Activated CD4-positive, alpha-beta T cell treated with anti-CD3 and anti-CD28 coated beads, Interleukin-2, Interleukin-6, amounts not matched to agents 100 ng/mL and 50 ng/mL, durations not matched to agents 16 hours and 8 hours (primary cell): ENCODE measurements around the gene STAC3.

Source experiments
- DNase-seq: peaks from one replicate; pipeline ENCODE4 v3.0.0-alpha.2; 2020

The STAC3 gene

GRCh38 chr12:57222286-57223190 is 28.4 kb downstream of the STAC3 start:
- DNase-seq: no peak

GRCh38 chr12:57221169-57221917 is 29.6 kb downstream of the STAC3 start:
- no peak for DNase-seq

DNA sequence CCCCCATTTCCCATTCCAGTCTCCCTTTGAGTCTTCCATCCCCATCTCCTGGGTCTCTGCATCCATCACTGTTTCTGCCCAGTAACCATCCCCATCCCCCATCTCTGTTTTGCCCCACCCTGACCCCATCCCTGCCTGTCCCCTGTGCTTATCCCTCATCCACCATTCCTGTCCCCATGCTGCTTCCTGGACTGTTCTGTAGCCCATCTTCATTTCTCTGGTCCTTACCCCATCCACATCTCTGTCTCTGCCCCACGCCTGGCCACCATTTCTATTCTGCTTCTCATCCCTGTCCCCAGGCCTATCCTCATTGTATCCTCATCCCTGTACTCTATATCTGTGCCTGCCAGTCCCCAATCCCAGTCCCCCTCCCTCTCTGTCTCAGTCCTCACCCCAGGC is 30.2 kb downstream of the STAC3 start:
- no peak for DNase-seq

DNA sequence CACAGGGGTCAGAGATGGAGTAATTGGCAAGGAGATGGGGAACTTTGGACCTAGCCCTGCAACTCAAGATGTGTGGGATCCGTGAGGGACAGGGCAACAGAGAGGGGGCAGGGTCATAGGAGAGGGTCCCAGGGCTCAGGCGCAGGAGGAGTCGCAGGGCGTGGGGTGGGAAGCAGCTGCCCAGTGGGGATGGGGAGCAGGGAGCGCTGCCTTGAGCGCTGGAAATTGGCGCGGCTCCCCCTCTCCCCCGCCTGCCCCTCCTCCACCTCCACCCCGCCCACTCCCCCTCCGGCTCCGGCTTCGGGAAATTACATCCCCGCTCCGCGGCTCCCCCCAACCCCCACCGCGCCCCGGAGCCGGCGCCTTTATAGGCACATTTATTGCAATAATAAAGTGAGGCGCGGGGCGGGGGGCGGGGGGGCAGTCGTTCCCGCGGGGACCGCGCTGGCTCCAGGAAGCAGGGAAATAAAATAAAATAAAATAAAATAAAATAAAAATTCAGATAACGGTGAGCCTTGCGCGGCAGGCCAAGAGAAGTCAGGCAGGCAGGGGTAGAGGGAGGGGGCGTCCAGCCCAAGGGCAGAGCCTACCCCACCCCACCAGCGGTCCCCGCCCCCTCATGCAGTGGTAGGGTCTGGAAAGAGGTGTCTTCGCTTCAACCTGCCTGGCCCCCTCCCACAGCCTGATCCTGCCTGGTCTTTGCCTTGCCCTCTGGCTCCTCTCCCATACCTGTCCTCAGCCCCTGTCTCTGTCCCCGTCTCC is 30.8 kb downstream of the STAC3 start:
- no peak for DNase-seq

DNA sequence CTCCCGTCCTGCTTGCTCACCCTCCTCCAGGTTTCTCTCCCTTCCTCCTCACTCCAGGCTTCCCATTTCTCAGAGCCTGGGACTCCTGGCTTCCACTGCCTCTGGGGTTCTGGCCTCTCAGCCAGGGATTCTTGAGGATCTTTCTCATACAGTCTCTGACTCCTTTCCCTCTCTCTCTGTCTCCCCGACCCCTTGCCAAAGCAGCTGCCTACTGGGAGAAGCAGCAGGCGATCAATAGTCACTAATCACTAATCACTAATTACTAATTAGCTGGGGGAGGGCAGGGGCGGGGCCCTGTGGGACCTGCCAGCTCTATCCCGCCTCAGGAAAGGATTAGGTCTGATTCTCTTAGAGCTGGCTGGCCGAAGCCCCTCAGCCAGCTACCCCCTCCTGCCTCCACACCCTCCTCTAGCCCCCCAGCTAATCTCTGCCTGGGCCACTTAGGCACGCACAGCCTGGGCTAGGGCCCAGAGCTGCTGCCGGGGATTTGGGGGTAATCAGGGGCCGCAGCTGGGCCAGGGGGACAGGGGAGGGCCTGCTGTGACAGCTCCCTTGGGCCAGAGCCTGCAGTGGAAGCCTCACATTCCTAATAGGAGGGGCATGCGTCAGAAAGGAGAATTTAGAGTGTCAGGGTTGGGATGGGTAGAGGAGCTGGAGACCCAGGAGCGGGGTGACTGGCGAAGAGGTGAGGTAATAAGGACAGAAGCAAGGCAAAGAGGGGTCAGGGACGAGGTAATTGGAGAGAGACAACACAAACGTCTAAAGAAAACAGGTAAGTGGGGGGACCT is 31.6 kb downstream of the STAC3 start:
- no peak for DNase-seq

DNA sequence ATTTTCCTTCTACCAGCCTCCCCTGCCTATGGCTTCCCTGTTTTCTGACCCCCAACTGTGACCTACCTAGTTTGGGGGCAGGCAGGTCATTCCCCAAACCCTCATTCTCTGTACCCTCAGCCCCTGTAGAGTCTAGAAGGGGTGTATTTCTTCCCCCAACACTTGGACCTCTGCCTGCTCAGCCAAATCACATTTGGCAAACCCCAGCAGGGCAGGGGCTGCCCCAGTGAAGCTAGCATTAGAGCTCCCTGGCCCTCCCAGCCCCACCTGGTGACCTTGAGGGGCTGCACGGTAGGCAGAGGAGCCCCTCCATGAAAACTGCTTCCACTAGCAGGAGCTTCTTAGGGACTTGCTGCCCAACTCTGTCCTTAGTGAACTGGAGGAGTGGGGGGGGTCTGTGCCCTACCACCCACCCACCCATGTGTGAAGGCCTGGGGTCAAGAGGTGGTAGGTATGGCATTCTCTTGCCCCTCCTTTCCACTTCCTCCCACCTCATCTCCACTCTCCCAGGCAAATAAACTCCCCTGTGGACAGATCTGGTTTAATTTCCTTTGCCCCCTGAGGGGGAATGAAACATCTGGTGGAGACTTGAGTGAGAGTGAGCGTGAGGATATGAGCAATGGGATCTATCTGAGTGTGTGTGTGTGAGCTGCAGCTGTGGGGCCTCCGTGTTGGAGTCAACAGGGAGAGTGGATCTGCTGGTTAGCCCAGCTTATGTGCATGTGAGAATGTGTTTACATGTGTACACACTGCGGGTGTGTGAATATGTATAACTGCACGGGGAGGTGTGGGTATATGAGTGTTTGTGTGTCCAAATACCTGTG is 32.7 kb downstream of the STAC3 start:
- DNase-seq: no peak

DNA sequence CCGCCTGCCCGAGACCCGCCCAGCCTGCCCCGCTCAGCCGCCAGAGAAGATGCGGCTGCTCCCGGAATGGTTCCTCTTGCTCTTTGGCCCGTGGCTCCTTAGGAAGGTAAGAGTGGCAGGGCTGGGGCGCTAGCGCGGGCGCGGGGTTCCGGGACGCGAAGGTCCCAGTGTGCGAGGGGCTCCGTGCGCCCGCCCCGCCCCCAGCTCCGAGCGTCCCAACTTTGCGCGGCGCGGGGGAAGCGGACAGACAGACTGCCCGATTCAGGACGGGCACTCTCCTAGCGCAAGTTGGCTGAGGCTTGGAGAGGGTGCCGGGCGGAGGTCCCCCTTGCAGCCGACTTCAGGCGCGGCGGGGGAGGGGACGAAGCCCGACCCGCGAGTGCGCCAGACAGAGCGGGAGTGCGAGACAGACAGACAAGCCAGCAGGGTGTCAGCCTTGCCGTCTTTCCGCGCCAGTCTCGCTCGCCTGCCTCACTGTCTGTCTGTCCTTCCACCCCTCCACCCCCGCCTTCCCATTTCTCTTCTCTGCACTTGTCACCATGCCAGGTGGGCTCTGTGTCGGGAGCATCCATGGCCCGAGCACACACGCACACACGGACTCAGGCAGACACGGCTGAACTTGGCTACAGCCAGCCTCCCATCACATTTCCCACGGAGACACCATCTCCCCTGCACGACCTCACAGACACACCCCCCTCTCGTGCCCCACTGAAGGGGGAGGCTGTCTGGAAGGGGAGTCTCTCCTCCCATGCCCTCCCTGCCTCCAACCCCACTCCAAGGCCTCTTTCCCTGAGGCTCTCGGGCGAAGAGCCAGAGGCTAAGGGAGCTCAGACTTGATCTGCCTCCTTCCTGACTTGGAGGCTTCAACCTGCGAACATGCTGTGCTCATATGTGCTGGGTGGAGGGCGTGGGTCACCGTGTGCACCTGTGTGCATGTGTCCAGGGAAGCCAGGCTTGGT is 33.8 kb downstream of the STAC3 start:
- no peak for DNase-seq

GRCh38 chr12:57216014-57216911 is 34.7 kb downstream of the STAC3 start, which contains the start of gene NXPH4:
NXPH4 (plus strand) TSS chr12:57216794; CDS start chr12:57216970, 176 bp downstream.
- peak; percentile 53 for DNase-seq

DNA sequence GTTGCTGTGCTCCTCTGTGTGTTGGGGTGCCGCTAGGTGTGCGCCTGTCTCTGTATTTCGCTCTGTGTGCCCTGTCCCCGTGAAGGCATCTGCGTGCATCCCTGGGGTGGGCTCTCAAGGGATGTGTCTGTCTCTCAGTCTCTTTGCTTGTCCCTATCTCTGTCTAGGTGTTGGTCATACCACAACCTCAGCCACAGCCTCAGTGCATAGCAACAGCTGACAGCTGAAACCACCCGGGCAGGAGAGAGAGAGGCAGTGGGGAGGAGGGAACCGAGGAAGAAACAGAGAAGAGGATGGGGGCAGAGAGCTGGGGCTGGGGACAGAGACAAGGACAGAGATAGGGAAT is 35.3 kb downstream of the STAC3 start:
- peak; percentile 65 for DNase-seq

- no peak for DNase-seq
Measured at GRCh38 chr12:57215065-57215464, 35.9 kb downstream of the STAC3 start.

DNA sequence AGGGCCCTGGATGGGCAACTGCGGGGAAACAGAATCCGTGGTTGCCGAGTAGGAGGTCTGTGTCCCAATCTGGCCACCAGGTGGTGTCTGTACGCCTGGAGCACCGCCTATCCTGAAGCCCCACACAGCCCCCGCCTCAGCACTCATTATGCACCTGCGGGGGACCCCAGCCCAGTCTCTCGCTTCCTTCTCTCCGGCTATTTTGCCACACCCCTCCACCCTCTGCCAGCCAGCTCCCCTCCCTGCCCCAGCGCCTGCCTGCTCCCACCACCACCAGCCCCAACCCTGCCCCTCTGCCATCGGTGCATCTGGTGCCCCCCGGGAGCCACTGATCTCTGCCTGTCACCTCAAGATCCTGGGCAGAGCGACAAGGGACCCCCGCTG is 36.6 kb downstream of the STAC3 start:
- DNase-seq: peak; percentile 76

- DNase-seq: no peak
Measured at GRCh38 chr12:57213763-57214397, 37.1 kb downstream of the STAC3 start.

DNA sequence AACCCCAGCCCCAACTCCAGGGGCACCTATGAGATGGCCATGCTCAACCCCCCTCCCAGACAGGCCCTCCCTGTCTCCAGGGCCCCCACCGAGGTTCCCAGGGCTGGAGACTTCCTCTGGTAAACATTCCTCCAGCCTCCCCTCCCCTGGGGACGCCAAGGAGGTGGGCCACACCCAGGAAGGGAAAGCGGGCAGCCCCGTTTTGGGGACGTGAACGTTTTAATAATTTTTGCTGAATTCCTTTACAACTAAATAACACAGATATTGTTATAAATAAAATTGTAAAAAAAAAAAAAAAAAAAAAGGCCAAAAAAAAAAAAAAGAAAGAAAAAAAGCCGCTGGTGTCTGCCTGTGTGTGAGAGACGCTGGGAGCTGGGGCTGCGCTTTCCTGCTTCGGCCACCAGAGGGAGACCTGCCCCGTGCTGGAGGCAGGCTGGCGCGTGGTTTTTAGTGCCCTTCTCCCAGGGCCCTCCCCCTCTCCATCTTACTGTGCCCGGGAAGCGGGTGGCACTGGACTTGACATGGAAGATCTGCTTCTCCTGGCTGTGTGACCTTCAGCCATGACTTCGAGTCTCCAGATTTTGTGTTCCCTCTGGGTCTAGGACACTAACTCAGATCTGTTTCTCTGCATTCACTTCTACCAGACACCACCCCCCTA is 37.8 kb downstream of the STAC3 start:
- DNase-seq: peak; percentile 90

DNA sequence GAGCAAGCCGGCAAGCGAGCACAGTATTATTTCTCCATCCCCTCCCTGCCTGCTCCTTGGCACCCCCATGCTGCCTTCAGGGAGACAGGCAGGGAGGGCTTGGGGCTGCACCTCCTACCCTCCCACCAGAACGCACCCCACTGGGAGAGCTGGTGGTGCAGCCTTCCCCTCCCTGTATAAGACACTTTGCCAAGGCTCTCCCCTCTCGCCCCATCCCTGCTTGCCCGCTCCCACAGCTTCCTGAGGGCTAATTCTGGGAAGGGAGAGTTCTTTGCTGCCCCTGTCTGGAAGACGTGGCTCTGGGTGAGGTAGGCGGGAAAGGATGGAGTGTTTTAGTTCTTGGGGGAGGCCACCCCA is 38.3 kb downstream of the STAC3 start:
- no peak for DNase-seq

DNA sequence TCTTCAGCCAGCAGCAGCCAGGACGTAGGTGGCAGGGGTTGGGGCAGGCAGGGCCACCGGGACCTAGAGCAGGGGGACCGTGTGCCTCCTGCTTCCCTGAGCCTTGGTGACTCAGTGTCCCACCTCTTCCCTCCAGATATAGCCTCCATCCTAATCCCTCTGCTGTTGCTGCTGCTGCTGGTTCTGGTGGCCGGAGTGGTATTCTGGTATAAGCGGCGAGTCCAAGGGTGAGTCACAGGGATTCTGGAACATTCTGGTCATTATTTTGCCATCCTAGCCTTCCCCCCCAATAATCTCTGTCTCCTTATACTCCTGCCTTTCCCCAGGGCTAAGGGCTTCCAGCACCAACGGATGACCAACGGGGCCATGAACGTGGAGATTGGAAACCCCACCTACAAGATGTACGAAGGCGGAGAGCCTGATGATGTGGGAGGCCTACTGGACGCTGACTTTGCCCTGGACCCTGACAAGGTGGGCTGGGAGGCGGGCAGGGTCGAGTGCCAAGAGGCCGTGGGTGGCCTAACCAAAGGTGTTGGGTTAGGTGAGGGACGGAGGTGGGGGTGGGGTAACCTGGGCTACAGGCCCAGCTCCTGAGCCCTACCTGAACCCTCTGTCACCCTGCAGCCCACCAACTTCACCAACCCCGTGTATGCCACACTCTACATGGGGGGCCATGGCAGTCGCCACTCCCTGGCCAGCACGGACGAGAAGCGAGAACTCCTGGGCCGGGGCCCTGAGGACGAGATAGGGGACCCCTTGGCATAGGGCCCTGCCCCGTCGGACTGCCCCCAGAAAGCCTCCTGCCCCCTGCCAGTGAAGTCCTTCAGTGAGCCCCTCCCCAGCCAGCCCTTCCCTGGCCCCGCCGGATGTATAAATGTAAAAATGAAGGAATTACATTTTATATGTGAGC is 38.9 kb downstream of the STAC3 start:
- DNase-seq: no peak

GRCh38 chr12:57210926-57211692 is 39.9 kb downstream of the STAC3 start:
- DNase-seq: no peak
